ENCODE measurements around the gene ANKS6. TPM values are rescaled to one million over a fixed set of nuclear protein-coding genes. Genes with fewer than 3 reads are reported as not detected.

ANKS6 gene
- total and polyA plus RNA-seq, 2 of the 8 experiments (the other 6 are each of a cell fraction or from before 2014, with no cell fraction given): 34.1 to 56.3 TPM

DNA sequence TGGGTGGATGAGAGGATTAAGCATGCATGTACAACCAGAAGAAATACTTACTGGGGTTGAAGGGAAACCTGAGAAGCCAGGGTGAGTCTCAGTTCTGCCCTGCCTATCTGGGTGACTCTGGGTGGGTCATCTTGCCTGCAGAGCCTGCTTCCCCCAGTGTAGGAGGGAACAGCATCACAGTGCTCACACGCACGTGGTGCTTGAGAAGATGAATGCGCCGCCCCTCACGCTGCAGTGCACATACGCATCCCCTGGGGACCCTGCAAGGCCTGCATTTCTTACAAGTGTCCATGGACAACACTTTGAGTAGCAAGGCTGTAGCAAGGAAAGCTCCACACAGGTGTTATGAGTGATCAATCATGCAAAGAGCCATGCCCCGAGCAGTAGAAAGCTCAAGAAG lies 68.9 kb downstream of the ANKS6 start (continued):
- TF ChIP-seq SIX5 (IDR thresholded peaks at IDR 0.05; ENCODE audit: low read depth, low read length): no peak
- no peak for TF ChIP-seq JUND (IDR thresholded peaks at IDR 0.05; ENCODE audit: low read length)
- no peak for TF ChIP-seq BACH1 (IDR thresholded peaks at IDR 0.05; ENCODE audit: low read length)

Data from H1 (cell line).